Caco-2 (cell line): ENCODE measurements around the gene CFAP141. TPM values are rescaled to one million over a fixed set of nuclear protein-coding genes. Genes with fewer than 3 reads are reported as not detected.
A peak's percentile ranks its signal among the peaks of the same experiment; 100 is the strongest.

Experiments used
- BruUV-seq: library from RNA; stranded (reverse); fragments of 400-500 nt; replicated peaks from 2 replicates; lab custom pipeline; 2021; lab: Mats Ljungman, UMichigan
- CTCF ChIA-PET: fragments of 300-600 bp; sonication (Branson Sonifier 250); formaldehyde crosslinking; loops from one replicate; lab custom pipeline; 2022; ENCODE audit warnings: antibody characterized with exemption; lab: Charles Lee
- POLR2A ChIA-PET: fragments of 300-600 bp; sonication (Branson Sonifier 250); formaldehyde crosslinking; loops from one replicate; lab custom pipeline; 2022; ENCODE audit warnings: antibody characterized with exemption; lab: Charles Lee
- DNase-seq, 2 experiments: peaks; one replicate each; pipeline versions ENCODE4 v3.0.0 to v3.0.0-alpha.2; 2020 to 2022
- H3K27me3 ChIP-seq: replicated peaks from 2 replicates; pipeline ENCODE4 v1.6.0; 2011; ENCODE audit warnings: low read length; ENCODE audit not compliant: control insufficient read depth, insufficient read depth
- H3K36me3 ChIP-seq: 2 replicates; pipeline ENCODE4 v1.5.1; 2011; ENCODE audit warnings: low read length; ENCODE audit not compliant: control insufficient read depth, insufficient read depth
- H3K4me1 ChIP-seq: fragments of 250-450 bp; sonication (Bioruptor Pico); 2 replicates; pipeline ENCODE4 v1.5.1; 2020; ENCODE audit warnings: mild to moderate bottlenecking
- H3K4me3 ChIP-seq: 2 replicates; pipeline ENCODE4 v1.5.1; 2011; ENCODE audit warnings: low read depth, mild to moderate bottlenecking, control low read depth, low read length
- H3K9me3 ChIP-seq: fragments of 250-450 bp; sonication (Bioruptor Pico); 2 replicates; pipeline ENCODE4 v1.5.1; 2020; ENCODE audit warnings: mild to moderate bottlenecking, moderate library complexity
- H3K27ac Mint-ChIP-seq: one replicate; pipeline ENCODE4 v1.8.0; 2022; ENCODE audit warnings: mixed read lengths; ENCODE audit not compliant: unreplicated experiment
- H3K27me3 Mint-ChIP-seq: one replicate; pipeline ENCODE4 v1.8.0; 2022; ENCODE audit warnings: mixed read lengths; ENCODE audit not compliant: insufficient read depth, unreplicated experiment
- H3K36me3 Mint-ChIP-seq: one replicate; pipeline ENCODE4 v1.8.0; 2022; ENCODE audit warnings: mild to moderate bottlenecking, mixed read lengths; ENCODE audit not compliant: insufficient read depth, unreplicated experiment
- H3K4me1 Mint-ChIP-seq: one replicate; pipeline ENCODE4 v1.8.0; 2022; ENCODE audit warnings: low read depth, mixed read lengths; ENCODE audit not compliant: unreplicated experiment
- H3K4me3 Mint-ChIP-seq: one replicate; pipeline ENCODE4 v1.8.0; 2022; ENCODE audit warnings: mild to moderate bottlenecking, moderate library complexity, mixed read lengths; ENCODE audit not compliant: unreplicated experiment
- H3K9me3 Mint-ChIP-seq: one replicate; pipeline ENCODE4 v1.8.0; 2022; ENCODE audit warnings: mixed read lengths; ENCODE audit not compliant: unreplicated experiment
- intact Hi-C: fragments of 100-400 bp; cut with micrococcal nuclease; formaldehyde crosslinking; loops from one replicate; pipeline ENCODE4 v1.10.0; 2022; ENCODE audit not compliant: unreplicated experiment
- total RNA-seq: library from RNA; stranded (reverse); gene quantifications from 2 replicates; pipeline ENCODE4 v1.2.3, GENCODE V29; 2022
- TF ChIP-seq, protein P1 (sequence below), 2 experiments: fragments of 200-600 bp in 1 of 2; IDR thresholded peaks; 1 replicate in 1 of 2; 2 replicates in 1 of 2; pipeline versions ENCODE4 v1.5.1 to v1.8.0; 2011 to 2022; ENCODE audit warnings: antibody characterized with exemption in 1 of 2, control low read depth in 1 of 2, inconsistent platforms in 1 of 2, low read depth in 1 of 2, low read length in 1 of 2, mild to moderate bottlenecking in 1 of 2, moderate library complexity in 1 of 2; ENCODE audit not compliant: insufficient read depth in 1 of 2, severe bottlenecking in 1 of 2, unreplicated experiment in 1 of 2

Gene CFAP141
- total RNA-seq, 1 experiment from 2014 or later, result not detected

DNA sequence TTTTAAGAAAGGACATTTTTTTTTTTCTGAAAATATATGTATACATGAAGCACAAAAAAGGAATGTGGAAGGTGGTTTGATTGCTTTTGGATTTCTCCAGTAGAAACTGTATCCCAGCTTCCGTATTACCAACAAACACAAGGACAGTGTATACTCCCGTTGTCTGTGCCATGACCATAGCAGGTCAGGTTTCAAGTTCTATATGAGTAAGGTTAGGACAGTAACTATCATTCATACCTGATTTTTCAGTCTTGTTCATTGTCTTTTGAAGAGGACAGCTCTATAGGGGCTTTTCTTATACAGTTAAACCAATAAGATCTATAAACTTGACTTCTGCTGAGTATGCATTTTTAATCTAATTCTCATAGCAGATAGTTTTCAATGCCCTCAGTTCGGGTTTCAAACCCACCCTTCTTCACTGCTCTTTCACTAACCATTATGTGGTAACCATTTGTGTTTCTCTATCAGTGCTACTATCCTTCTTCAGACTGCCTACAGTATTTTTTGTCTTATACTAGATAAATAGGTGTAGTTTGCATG, 34.2 kb upstream of the CFAP141 start:
- CTCF ChIA-PET, result no interaction called here
- no peak overlapping the region for H3K27ac Mint-ChIP-seq
- no peaks in the 10 kb centered on the region for H3K27me3 Mint-ChIP-seq
- H3K9me3 ChIP-seq, result no peaks in the 10 kb centered on the region
- POLR2A ChIA-PET, result no interaction called here
- H3K9me3 Mint-ChIP-seq, result no peaks in the 10 kb centered on the region
- peaks cover 100% of the 10 kb centered on the region for H3K36me3 Mint-ChIP-seq
- peaks cover 27% of the 10 kb centered on the region for H3K4me1 Mint-ChIP-seq
- DNase-seq, result no peak
- H3K36me3 ChIP-seq, result peaks cover 6% of the 10 kb centered on the region
- H3K4me3 Mint-ChIP-seq, result no peak overlapping the region
- no peaks in the 10 kb centered on the region for H3K27me3 ChIP-seq
- no TSS peak for BruUV-seq
- TF ChIP-seq, protein P1, sequence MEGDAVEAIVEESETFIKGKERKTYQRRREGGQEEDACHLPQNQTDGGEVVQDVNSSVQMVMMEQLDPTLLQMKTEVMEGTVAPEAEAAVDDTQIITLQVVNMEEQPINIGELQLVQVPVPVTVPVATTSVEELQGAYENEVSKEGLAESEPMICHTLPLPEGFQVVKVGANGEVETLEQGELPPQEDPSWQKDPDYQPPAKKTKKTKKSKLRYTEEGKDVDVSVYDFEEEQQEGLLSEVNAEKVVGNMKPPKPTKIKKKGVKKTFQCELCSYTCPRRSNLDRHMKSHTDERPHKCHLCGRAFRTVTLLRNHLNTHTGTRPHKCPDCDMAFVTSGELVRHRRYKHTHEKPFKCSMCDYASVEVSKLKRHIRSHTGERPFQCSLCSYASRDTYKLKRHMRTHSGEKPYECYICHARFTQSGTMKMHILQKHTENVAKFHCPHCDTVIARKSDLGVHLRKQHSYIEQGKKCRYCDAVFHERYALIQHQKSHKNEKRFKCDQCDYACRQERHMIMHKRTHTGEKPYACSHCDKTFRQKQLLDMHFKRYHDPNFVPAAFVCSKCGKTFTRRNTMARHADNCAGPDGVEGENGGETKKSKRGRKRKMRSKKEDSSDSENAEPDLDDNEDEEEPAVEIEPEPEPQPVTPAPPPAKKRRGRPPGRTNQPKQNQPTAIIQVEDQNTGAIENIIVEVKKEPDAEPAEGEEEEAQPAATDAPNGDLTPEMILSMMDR (IDR thresholded peaks at IDR 0.05; ENCODE audit: insufficient read depth in 1 of 2, low read depth in 1 of 2, low read length in 1 of 2, severe bottlenecking in 1 of 2, unreplicated experiment in 1 of 2), result no peak
- intact Hi-C loops, result no loop called here
- no peak overlapping the region for H3K4me3 ChIP-seq
- peaks cover 27% of the 10 kb centered on the region for H3K4me1 ChIP-seq

- peaks cover 27% of the 10 kb centered on the region for H3K4me1 Mint-ChIP-seq
- peak overlapping the region; percentile 39 for H3K27ac Mint-ChIP-seq
- ChIA-PET POLR2A (no interaction called here), CTCF (no interaction called here)
- no peaks in the 10 kb centered on the region for H3K27me3 Mint-ChIP-seq
- no peak overlapping the region for H3K4me3 ChIP-seq
- peak overlapping the region; percentile 10 for H3K4me3 Mint-ChIP-seq
- H3K27me3 ChIP-seq, result no peaks in the 10 kb centered on the region
- DNase-seq, result no peak
- peaks cover 100% of the 10 kb centered on the region for H3K36me3 Mint-ChIP-seq
- H3K9me3 Mint-ChIP-seq, result no peaks in the 10 kb centered on the region
- TF ChIP-seq, protein P1 (IDR thresholded peaks at IDR 0.05; ENCODE audit: insufficient read depth in 1 of 2, low read depth in 1 of 2, low read length in 1 of 2, severe bottlenecking in 1 of 2, unreplicated experiment in 1 of 2), result no peak
- H3K36me3 ChIP-seq, result peaks cover 8% of the 10 kb centered on the region
- intact Hi-C loops, result no loop called here
- no peaks in the 10 kb centered on the region for H3K9me3 ChIP-seq
- peaks cover 27% of the 10 kb centered on the region for H3K4me1 ChIP-seq
- no TSS peak for BruUV-seq
Observed at GRCh38 chr1:154239491-154239890, 33.4 kb upstream of the CFAP141 start.

- TF ChIP-seq, protein P1 (IDR thresholded peaks at IDR 0.05; ENCODE audit: insufficient read depth in 1 of 2, low read depth in 1 of 2, low read length in 1 of 2, severe bottlenecking in 1 of 2, unreplicated experiment in 1 of 2), result no peak
- CTCF ChIA-PET, result no interaction called here
- peaks cover 27% of the 10 kb centered on the region for H3K4me1 Mint-ChIP-seq
- H3K9me3 ChIP-seq, result no peaks in the 10 kb centered on the region
- H3K36me3 Mint-ChIP-seq, result peaks cover 100% of the 10 kb centered on the region
- peaks cover 27% of the 10 kb centered on the region for H3K4me1 ChIP-seq
- POLR2A ChIA-PET, result no interaction called here
- no peak for DNase-seq
- no peak overlapping the region for H3K4me3 ChIP-seq
- H3K4me3 Mint-ChIP-seq, result peak overlapping the region; percentile 36
- H3K9me3 Mint-ChIP-seq, result no peaks in the 10 kb centered on the region
- no peaks in the 10 kb centered on the region for H3K27me3 Mint-ChIP-seq
- TSS peak; percentile 2 for BruUV-seq
- H3K27ac Mint-ChIP-seq, result peak overlapping the region; percentile 61
- H3K36me3 ChIP-seq, result peaks cover 8% of the 10 kb centered on the region
- intact Hi-C loops, result loop anchor here (1.0 kb wide), 3 partner anchors 16 to 52 kb away; partner anchors contain the start of gene HAX1
- no peaks in the 10 kb centered on the region for H3K27me3 ChIP-seq
Observed at GRCh38 chr1:154237880-154238506, 31.9 kb upstream of the CFAP141 start.
